ENCODE results near the gene YJEFN3.
A peak's percentile ranks its signal among the peaks of the same experiment; 100 is the strongest.

The YJEFN3 gene

GRCh38 chr19:19551853-19552192 lies 23.1 kb downstream of the YJEFN3 start:
- DNase-seq (ENCODE audit: low read depth), result peak; percentile 57
- H3K4me3 ChIP-seq (ENCODE audit: low read length), result no peak overlapping the region
- no peak for TF ChIP-seq CTCF (conservative IDR thresholded peaks at IDR 0.05; ENCODE audit: low read length)

GRCh38 chr19:19552798-19553197 lies 24.1 kb downstream of the YJEFN3 start:
- TF ChIP-seq CTCF (conservative IDR thresholded peaks at IDR 0.05; ENCODE audit: low read length), result peak; percentile 66
- no peak overlapping the region for H3K4me3 ChIP-seq (ENCODE audit: low read length)
- DNase-seq (ENCODE audit: low read depth), result peak; percentile 36

- TF ChIP-seq CTCF (conservative IDR thresholded peaks at IDR 0.05; ENCODE audit: low read length), result no peak
- no peak for DNase-seq (ENCODE audit: low read depth)
- H3K4me3 ChIP-seq (ENCODE audit: low read length), result no peak overlapping the region
These were observed 25.0 kb downstream of the YJEFN3 start for GRCh38 chr19:19553670-19554069.

- H3K4me3 ChIP-seq (ENCODE audit: low read length), result no peak overlapping the region
- TF ChIP-seq CTCF (conservative IDR thresholded peaks at IDR 0.05; ENCODE audit: low read length), result peak; percentile 67
- DNase-seq (ENCODE audit: low read depth), result peak; percentile 40
These were observed 25.6 kb downstream of the YJEFN3 start for GRCh38 chr19:19554074-19555023.

- DNase-seq (ENCODE audit: low read depth), result no peak
- no peak for TF ChIP-seq CTCF (conservative IDR thresholded peaks at IDR 0.05; ENCODE audit: low read length)
- H3K4me3 ChIP-seq (ENCODE audit: low read length), result no peak overlapping the region
These were observed 29.3 kb downstream of the YJEFN3 start for GRCh38 chr19:19558055-19558454.

GRCh38 chr19:19558636-19559035 lies 29.9 kb downstream of the YJEFN3 start:
- no peak for DNase-seq (ENCODE audit: low read depth)
- no peak for TF ChIP-seq CTCF (conservative IDR thresholded peaks at IDR 0.05; ENCODE audit: low read length)
- H3K4me3 ChIP-seq (ENCODE audit: low read length), result no peak overlapping the region

- DNase-seq (ENCODE audit: low read depth), result no peak
- no peak overlapping the region for H3K4me3 ChIP-seq (ENCODE audit: low read length)
- no peak for TF ChIP-seq CTCF (conservative IDR thresholded peaks at IDR 0.05; ENCODE audit: low read length)
These were observed 31.2 kb downstream of the YJEFN3 start for GRCh38 chr19:19559931-19560330.
